Measurements from ENCODE around the gene CHSY1.

DNA sequence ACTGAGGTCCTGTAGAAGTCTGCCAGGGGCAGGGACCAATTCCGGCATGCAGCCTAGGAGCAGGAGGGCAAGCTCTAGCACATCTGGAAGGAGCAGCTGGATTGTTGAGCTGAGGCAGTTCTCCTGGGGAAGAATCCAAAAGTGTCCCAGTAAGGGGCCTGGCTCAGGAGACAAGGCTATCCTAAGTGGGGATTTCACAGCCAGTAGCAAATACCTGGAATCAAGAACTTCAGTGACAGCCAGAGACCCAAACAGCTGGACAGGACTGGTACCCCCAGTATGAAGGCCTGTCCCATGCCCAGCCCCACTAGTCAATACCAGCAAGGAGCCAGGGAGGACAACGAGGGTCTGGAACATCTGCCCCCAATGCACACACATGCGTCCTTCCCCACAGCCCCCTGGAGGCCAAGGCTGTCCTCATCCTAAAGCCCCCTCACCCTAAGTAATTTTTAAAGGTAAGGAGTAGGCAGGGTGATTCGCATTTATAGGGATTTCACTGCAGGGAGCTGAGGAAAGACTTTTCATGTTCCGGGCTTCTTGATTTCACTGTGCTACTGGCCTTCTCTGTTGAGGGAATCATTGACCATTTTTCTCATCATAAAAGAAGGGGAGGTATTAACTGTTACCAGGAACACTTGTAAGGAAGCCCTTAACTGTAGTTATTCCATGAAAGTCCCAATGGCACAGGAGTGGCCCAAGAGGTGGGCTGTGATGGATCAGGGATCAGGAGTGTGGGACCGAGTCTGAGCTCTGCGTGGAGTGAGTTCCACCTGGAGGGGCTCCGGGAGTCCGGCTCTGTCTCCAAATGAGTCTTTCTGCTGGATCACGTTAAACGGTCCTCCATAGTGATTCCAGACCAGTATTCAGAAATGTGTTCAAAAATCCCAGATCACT is 2.6 kb upstream of the CHSY1 start:
- TF ChIP-seq POLR2A (IDR thresholded peaks at IDR 0.05), result no peak
- TF ChIP-seq, protein P1, sequence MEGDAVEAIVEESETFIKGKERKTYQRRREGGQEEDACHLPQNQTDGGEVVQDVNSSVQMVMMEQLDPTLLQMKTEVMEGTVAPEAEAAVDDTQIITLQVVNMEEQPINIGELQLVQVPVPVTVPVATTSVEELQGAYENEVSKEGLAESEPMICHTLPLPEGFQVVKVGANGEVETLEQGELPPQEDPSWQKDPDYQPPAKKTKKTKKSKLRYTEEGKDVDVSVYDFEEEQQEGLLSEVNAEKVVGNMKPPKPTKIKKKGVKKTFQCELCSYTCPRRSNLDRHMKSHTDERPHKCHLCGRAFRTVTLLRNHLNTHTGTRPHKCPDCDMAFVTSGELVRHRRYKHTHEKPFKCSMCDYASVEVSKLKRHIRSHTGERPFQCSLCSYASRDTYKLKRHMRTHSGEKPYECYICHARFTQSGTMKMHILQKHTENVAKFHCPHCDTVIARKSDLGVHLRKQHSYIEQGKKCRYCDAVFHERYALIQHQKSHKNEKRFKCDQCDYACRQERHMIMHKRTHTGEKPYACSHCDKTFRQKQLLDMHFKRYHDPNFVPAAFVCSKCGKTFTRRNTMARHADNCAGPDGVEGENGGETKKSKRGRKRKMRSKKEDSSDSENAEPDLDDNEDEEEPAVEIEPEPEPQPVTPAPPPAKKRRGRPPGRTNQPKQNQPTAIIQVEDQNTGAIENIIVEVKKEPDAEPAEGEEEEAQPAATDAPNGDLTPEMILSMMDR (IDR thresholded peaks at IDR 0.05), result no peak

Measured in testis (tissue), 2 donors.